H1 (cell line): ENCODE results near the gene SRSF8. TPM values are rescaled to one million over a fixed set of nuclear protein-coding genes. Genes with fewer than 3 reads are reported as not detected.

Experiments
- CTCF ChIA-PET: fragments of 300-600 bp; sonication (Branson Sonifier 250); formaldehyde crosslinking; loops from one replicate; lab custom pipeline; 2021; ENCODE audit not compliant: partially characterized antibody; lab: Charles Lee
- POLR2A ChIA-PET: fragments of 300-600 bp; sonication (Branson Sonifier 250); formaldehyde crosslinking; loops from one replicate; lab custom pipeline; 2021; ENCODE audit warnings: inconsistent platforms; ENCODE audit not compliant: partially characterized antibody; lab: Charles Lee
- DNase-seq, 2 experiments: peaks; one replicate each; pipeline versions ENCODE4 v3.0.0 to v3.0.0-alpha.2; 2010 to 2022; ENCODE audit warnings: low spot score in 2 of 2, low read depth in 1 of 2, mixed read lengths in 1 of 2
- FAIRE-seq: peaks from 2 replicates; lab custom pipeline; 2011; peaks lifted over from hg19 to GRCh38; lab: Jason Lieb, UNC
- H2AFZ ChIP-seq: 2 replicates; pipeline ENCODE4 v1.8.1; 2012; ENCODE audit warnings: low read length, inconsistent platforms
- H2AK5ac ChIP-seq: 2 replicates; pipeline ENCODE4 v1.6.1; 2013; ENCODE audit warnings: low read depth, low read length
- H2BK120ac ChIP-seq: replicated peaks from 2 replicates; pipeline ENCODE3; 2013; ENCODE audit warnings: low read depth, low read length, inconsistent platforms
- H2BK12ac ChIP-seq: 2 replicates; pipeline ENCODE4 v1.6.1; 2013; ENCODE audit warnings: low read depth, low read length
- H2BK15ac ChIP-seq: 2 replicates; pipeline ENCODE4 v1.6.1; 2013; ENCODE audit warnings: low read length
- H2BK20ac ChIP-seq: 2 replicates; pipeline ENCODE4 v1.6.1; 2013; ENCODE audit warnings: low read length
- H2BK5ac ChIP-seq: 2 replicates; pipeline ENCODE4 v1.6.1; 2013; ENCODE audit warnings: low read depth, low read length
- H3K14ac ChIP-seq: 2 replicates; pipeline ENCODE4 v1.6.1; 2013; ENCODE audit warnings: inconsistent platforms; ENCODE audit not compliant: insufficient read length
- H3K18ac ChIP-seq: 2 replicates; pipeline ENCODE4 v1.6.1; 2013; ENCODE audit warnings: low read length; ENCODE audit errors: extremely low read depth
- H3K23ac ChIP-seq: 2 replicates; pipeline ENCODE4 v1.6.1; 2013; ENCODE audit warnings: inconsistent platforms; ENCODE audit not compliant: insufficient read length
- H3K23me2 ChIP-seq: 2 replicates; pipeline ENCODE4 v1.6.1; 2013; ENCODE audit warnings: low read depth, low read length
- H3K27ac ChIP-seq: 2 replicates; pipeline ENCODE4 v1.6.1; 2011; ENCODE audit warnings: low read depth, low read length, inconsistent platforms
- H3K27me3 ChIP-seq, 4 experiments: replicated peaks in 1 of 4; 1 replicate in 1 of 4; 2 replicates in 3 of 4; pipeline versions ENCODE4 v1.6.1 to v1.8.1; 2011 to 2013; ENCODE audit warnings: low read length in 3 of 4, mild to moderate bottlenecking in 3 of 4, inconsistent platforms in 2 of 4, mixed read lengths in 2 of 4, moderate library complexity in 1 of 4; ENCODE audit not compliant: control insufficient read depth in 3 of 4, insufficient read depth in 3 of 4; ENCODE audit errors: extremely low read depth in 1 of 4
- H3K36me3 ChIP-seq, 4 experiments: 2 replicates each; pipeline versions ENCODE4 v1.6.1 to v1.8.1; 2011 to 2013; ENCODE audit warnings: mild to moderate bottlenecking in 4 of 4, low read length in 3 of 4, moderate library complexity in 2 of 4, control low read depth in 1 of 4, inconsistent platforms in 1 of 4; ENCODE audit not compliant: insufficient read depth in 4 of 4, control insufficient read depth in 2 of 4
- H3K4ac ChIP-seq: replicated peaks from 2 replicates; pipeline ENCODE3; 2013; ENCODE audit warnings: low read length, low read depth, mixed read lengths, inconsistent platforms; ENCODE audit not compliant: insufficient read length
- H3K4me1 ChIP-seq, 4 experiments: replicated peaks in 1 of 4; 1 replicate in 1 of 4; 2 replicates in 3 of 4; pipeline versions ENCODE4 v1.6.1 to v1.8.1; 2011 to 2013; ENCODE audit warnings: low read length in 3 of 4, inconsistent platforms in 2 of 4, mixed read lengths in 1 of 4; ENCODE audit not compliant: insufficient read depth in 4 of 4, control insufficient read depth in 3 of 4
- H3K4me2 ChIP-seq, 2 experiments: 2 replicates each; pipeline versions ENCODE4 v1.6.1 to v1.8.1; 2011 to 2013; ENCODE audit warnings: low read depth in 2 of 2, low read length in 2 of 2, control low read depth in 1 of 2, inconsistent platforms in 1 of 2, mild to moderate bottlenecking in 1 of 2; ENCODE audit not compliant: insufficient read depth in 1 of 2
- H3K4me3 ChIP-seq, 4 experiments: fragments of 200-600, 300-600 bp in 1 of 4; sonication (generic), shearing (Covaris generic), sonication (Bioruptor Twin) in 1 of 4; 2 replicates each; pipeline versions ENCODE4 v1.5.1 to v1.8.1; 2011 to 2016; ENCODE audit warnings: low read length in 4 of 4, low read depth in 3 of 4, control low read depth in 2 of 4, inconsistent platforms in 2 of 4, mild to moderate bottlenecking in 2 of 4, mixed read lengths in 1 of 4, moderate library complexity in 1 of 4; ENCODE audit not compliant: insufficient read depth in 2 of 4; ENCODE audit errors: extremely low read depth in 1 of 4
- H3K56ac ChIP-seq: replicated peaks from 2 replicates; pipeline ENCODE3; 2013; ENCODE audit warnings: low read depth, mild to moderate bottlenecking, mixed read lengths, low read length, inconsistent platforms; ENCODE audit not compliant: insufficient read length
- H3K79me1 ChIP-seq: 2 replicates; pipeline ENCODE4 v1.6.1; 2013; ENCODE audit warnings: low read depth, low read length, control low read depth
- H3K79me2 ChIP-seq, 2 experiments: 2 replicates each; pipeline versions ENCODE4 v1.6.1 to v1.8.1; 2012 to 2013; ENCODE audit warnings: low read length in 2 of 2, mild to moderate bottlenecking in 2 of 2, inconsistent platforms in 1 of 2; ENCODE audit not compliant: insufficient read depth in 2 of 2, control insufficient read depth in 1 of 2
- H3K9ac ChIP-seq, 4 experiments: replicated peaks in 1 of 4; 1 replicate in 1 of 4; 2 replicates in 3 of 4; pipeline versions ENCODE4 v1.6.1 to v1.8.1; 2011 to 2013; ENCODE audit warnings: low read depth in 3 of 4, low read length in 3 of 4, control low read depth in 2 of 4, mild to moderate bottlenecking in 2 of 4, moderate library complexity in 2 of 4, inconsistent platforms in 1 of 4; ENCODE audit errors: extremely low read depth in 1 of 4
- H3K9me3 ChIP-seq, 2 experiments: 2 replicates each; pipeline versions ENCODE4 v1.6.1 to v1.8.1; 2012 to 2013; ENCODE audit warnings: mild to moderate bottlenecking in 2 of 2, moderate library complexity in 2 of 2, control low read depth in 1 of 2, inconsistent platforms in 1 of 2, low read depth in 1 of 2, low read length in 1 of 2, mixed read lengths in 1 of 2; ENCODE audit not compliant: insufficient read depth in 2 of 2
- H4K20me1 ChIP-seq, 2 experiments: replicated peaks in 1 of 2; 2 replicates each; pipeline versions ENCODE3 to v1.8.1; 2011 to 2013; ENCODE audit warnings: inconsistent platforms in 2 of 2, low read length in 2 of 2, mild to moderate bottlenecking in 1 of 2; ENCODE audit not compliant: insufficient read depth in 2 of 2, control insufficient read depth in 1 of 2
- H4K5ac ChIP-seq: 2 replicates; pipeline ENCODE4 v1.6.1; 2013; ENCODE audit warnings: low read length, low read depth, mixed read lengths, inconsistent platforms; ENCODE audit not compliant: insufficient read length
- H4K8ac ChIP-seq: 2 replicates; pipeline ENCODE4 v1.8.0; 2013; ENCODE audit warnings: mild to moderate bottlenecking, moderate library complexity, low read length, inconsistent platforms; ENCODE audit not compliant: insufficient read depth; ENCODE audit errors: extremely low read depth
- H4K91ac ChIP-seq: replicated peaks from 2 replicates; pipeline ENCODE3; 2013; ENCODE audit warnings: low read length, mixed read lengths, inconsistent platforms; ENCODE audit not compliant: insufficient read length
- HDAC6 ChIP-seq: IDR thresholded peaks from one replicate; pipeline ENCODE4 v1.7.1; 2012; ENCODE audit warnings: low read depth, mild to moderate bottlenecking, inconsistent platforms, low read length, moderate library complexity
- JUND ChIP-seq: IDR thresholded peaks from 2 replicates; pipeline ENCODE4 v1.6.1; 2011; ENCODE audit warnings: mild to moderate bottlenecking, improper control_type of control experiment, low read length
- NANOG ChIP-seq: IDR thresholded peaks from 2 replicates; pipeline ENCODE4 v1.6.1; 2011; ENCODE audit warnings: low read length, low read depth, mild to moderate bottlenecking, inconsistent platforms; ENCODE audit not compliant: insufficient read depth, poor library complexity, severe bottlenecking
- RAD21 ChIP-seq, 2 experiments: IDR thresholded peaks in 1 of 2; conservative IDR thresholded peaks in 1 of 2; 2 replicates each; pipeline ENCODE4 v1.6.1; 2011; ENCODE audit warnings: low read depth in 2 of 2, low read length in 2 of 2, improper control_type of control experiment in 1 of 2, inconsistent platforms in 1 of 2, mild to moderate bottlenecking in 1 of 2, moderate library complexity in 1 of 2
- SAP30 ChIP-seq: fragments of 300-600 bp; sonication (generic); IDR thresholded peaks from 2 replicates; pipeline ENCODE4 v1.7.1; 2012; ENCODE audit warnings: low read length, moderate library complexity, mild to moderate bottlenecking, inconsistent platforms; ENCODE audit not compliant: insufficient read depth, insufficient replicate concordance
- SIRT6 ChIP-seq: IDR thresholded peaks from one replicate; pipeline ENCODE4 v1.7.1; 2012; ENCODE audit warnings: low read length, inconsistent platforms
- SP2 ChIP-seq: IDR thresholded peaks from 2 replicates; pipeline ENCODE4 v1.6.1; 2012; ENCODE audit warnings: mild to moderate bottlenecking, low read length, inconsistent platforms
- SRF ChIP-seq: IDR thresholded peaks from 2 replicates; pipeline ENCODE4 v1.6.1; 2011; ENCODE audit warnings: mild to moderate bottlenecking, low read depth, low read length, moderate library complexity
- TAF1 ChIP-seq: IDR thresholded peaks from 2 replicates; pipeline ENCODE4 v1.6.1; 2011; ENCODE audit warnings: mild to moderate bottlenecking, low read depth, low read length
- WGBS, 2 experiments: shearing (Covaris generic) in 1 of 2; methylation state at CpG; one replicate each; pipeline versions ENCODE4 v1.1.6 to v1.1.7; 2013 to 2015; ENCODE audit warnings: low lambda C conversion rate in 2 of 2, mixed read lengths in 2 of 2, inconsistent platforms in 1 of 2, low coverage in 1 of 2, missing lambda C conversion rate in 1 of 2; ENCODE audit not compliant: insufficient replicate concordance in 2 of 2, insufficient coverage in 1 of 2, insufficient read length in 1 of 2; ENCODE audit errors: extremely low coverage in 1 of 2, missing lambda C conversion rate in 1 of 2; 5-methylcytosine and 5-hydroxymethylcytosine counted together
- long read RNA-seq, 2 experiments: library from RNA in 1 of 2; library from capped mRNA in 1 of 2; stranded (forward); transcript quantifications; one replicate each; pipeline ENCODE4 v2.0.0, GENCODE V29; 2021; ENCODE audit warnings: inconsistent platforms in 1 of 2
- polyA minus RNA-seq, 3 experiments: library from RNA; depleted of rRNA, polyadenylated mRNA; stranded (reverse); fragments of >200 nt; gene quantifications; 1 replicate in 2 of 3; 2 replicates in 1 of 3; pipeline ENCODE4 v1.2.3, GENCODE V29; 2011
- polyA plus RNA-seq, 7 experiments: library from polyadenylated mRNA; depleted of rRNA in 3 of 7; stranded (reverse) in 5 of 7; unstranded in 2 of 7; fragments of >200 nt in 5 of 7; fragments of 200-250 nt in 2 of 7; gene quantifications; 1 replicate in 5 of 7; 2 replicates in 1 of 7; 4 replicates in 1 of 7; pipeline versions ENCODE4 v1.2.1 to v1.2.3, GENCODE V29; 2011 to 2013; ENCODE audit warnings: missing spikeins in 2 of 7, mixed read lengths in 2 of 7
- total RNA-seq: library from RNA; stranded (reverse); fragmentation: NEBNext Ultra II Directional; extraction: Animal tissue kit (Norgen Biotek cat#: 25700); gene quantifications from 2 replicates; pipeline ENCODE4 v1.2.1, GENCODE V29; 2021

The SRSF8 gene, protein sequence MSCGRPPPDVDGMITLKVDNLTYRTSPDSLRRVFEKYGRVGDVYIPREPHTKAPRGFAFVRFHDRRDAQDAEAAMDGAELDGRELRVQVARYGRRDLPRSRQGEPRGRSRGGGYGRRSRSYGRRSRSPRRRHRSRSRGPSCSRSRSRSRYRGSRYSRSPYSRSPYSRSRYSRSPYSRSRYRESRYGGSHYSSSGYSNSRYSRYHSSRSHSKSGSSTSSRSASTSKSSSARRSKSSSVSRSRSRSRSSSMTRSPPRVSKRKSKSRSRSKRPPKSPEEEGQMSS
- total RNA-seq, result 18.5 TPM in 2 replicates
- polyA plus RNA-seq (2011; rRNA removed), result 11.4 and 13.2 TPM in 2 replicates
- 11.4 TPM for polyA plus RNA-seq (2011; cell fraction: cytosol; rRNA removed)
- 9.2 TPM for polyA plus RNA-seq (2011; cell fraction: nucleus; rRNA removed)
- 12.7 to 14.7 TPM (median 13.5 TPM) in 4 replicates for polyA plus RNA-seq (2012, experiment 1 of 2)
- 7.5 TPM for polyA plus RNA-seq (2012, experiment 2 of 2)
- polyA plus RNA-seq (2013, experiment 1 of 2), result 9.5 TPM
- polyA plus RNA-seq (2013, experiment 2 of 2), result 7.9 TPM
- polyA minus RNA-seq (2011; rRNA and poly(A)+ RNA removed), result 11.1 and 11.8 TPM in 2 replicates
- polyA minus RNA-seq (2011; cell fraction: cytosol; rRNA and poly(A)+ RNA removed), result 5.9 TPM
- 11.1 TPM for polyA minus RNA-seq (2011; cell fraction: nucleus; rRNA and poly(A)+ RNA removed)
- long read RNA-seq, experiment 1, full-length matches to known transcripts, result 17 of 18 reads
- long read RNA-seq, experiment 1, partial matches to known transcripts, result 0 of 18 reads
- long read RNA-seq, experiment 1, other reads (novel, unspliced or antisense), result 1 of 18 reads
- long read RNA-seq, experiment 2, full-length matches to known transcripts, result 2 of 2 reads
- long read RNA-seq, experiment 2, partial matches to known transcripts, result 0 of 2 reads
- long read RNA-seq, experiment 2, other reads (novel, unspliced or antisense), result 0 of 2 reads

DNA sequence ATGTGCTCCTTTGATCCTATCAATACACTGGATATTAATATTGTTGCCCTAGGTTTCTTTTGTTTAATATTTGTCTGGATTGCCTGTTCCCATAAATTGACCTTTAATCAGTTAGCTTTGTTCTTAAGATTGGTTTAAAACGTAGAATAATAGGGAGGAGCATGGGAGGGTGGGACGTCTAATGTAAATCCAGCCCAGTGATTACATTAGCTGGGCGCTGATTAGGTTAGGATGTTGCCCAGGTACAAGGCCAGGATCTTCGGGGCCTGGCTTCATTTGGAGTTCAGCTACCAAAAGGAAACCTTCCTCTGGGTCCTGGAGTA is at the start of gene SRSF8:
Gene SRSF8, plus strand, starts transcription at position 204 of the 323 bp plus-strand sequence. CDS start 308 bp downstream, outside the sequence.
- Histone ChIP-seq H3K4me3 (peak within 1 kb of the TSS; percentile 70 to 85 (median 72)), H2BK15ac (0 out of 2 replicates have a peak within 1 kb of the TSS, but pooled peaks have one; percentile 2), H3K36me3 (no peaks in the 10 kb centered on the region), H4K5ac (peak within 1 kb of the TSS; percentile 48), H4K20me1 (peaks cover 0 to 2% of the 10 kb centered on the region in 2 experiments), H4K8ac (peak within 1 kb of the TSS; percentile 93), H3K9ac (peak within 1 kb of the TSS; percentile 71 to 80 (median 78)), H3K4ac (peak within 1 kb of the TSS; percentile 14), H3K4me2 (peak within 1 kb of the TSS; percentile 70 to 78), H2AFZ (peak within 1 kb of the TSS; percentile 47), H3K14ac (no peak within 1 kb of the TSS), H3K23me2 (peaks cover 6% of the 10 kb centered on the region; the same call in 1 of the 2 replicates), H3K18ac (peak within 1 kb of the TSS; percentile 79), H2BK5ac (no peak within 1 kb of the TSS; the same call in 1 of the 2 replicates), H3K4me1 (peaks cover 0 to 2% (median 0%) of the 10 kb centered on the region in 4 experiments; a peak in 2 of 7 replicates), H3K79me1 (no peaks in the 10 kb centered on the region), H3K27me3 (no peaks in the 10 kb centered on the region), H2BK120ac (no peak within 1 kb of the TSS), H2AK5ac (no peak within 1 kb of the TSS), H3K9me3 (no peaks in the 10 kb centered on the region), H4K91ac (peak within 1 kb of the TSS; percentile 81), H3K27ac (peak within 1 kb of the TSS; percentile 62; the same call in 1 of the 2 replicates), H3K56ac (peak within 1 kb of the TSS; percentile 86), H3K23ac (no peak within 1 kb of the TSS), H2BK20ac (no peak within 1 kb of the TSS), H2BK12ac (no peak within 1 kb of the TSS; the same call in 1 of the 2 replicates), H3K79me2 (peaks cover 0 to 2% of the 10 kb centered on the region in 2 experiments; a peak in 1 of 4 replicates)
- DNase-seq (no peak), FAIRE-seq (no peak)
- 4% methylated on average over 4 of the region's 4 CpGs; no CpG with 5 or more reads in 1 of the 2 experiments for WGBS, 2 experiments
- POLR2A ChIA-PET, result interaction anchor here (1.0 to 5.7 kb wide), 23 partner anchors 10 to 724 kb away, joined by 3 to 44 read pairs (median 5); partner anchors contain the start of genes AMOTL1, CEP57, CWC15 and ENDOD1
- CTCF ChIA-PET, result interaction anchor here (0.9 to 7.0 kb wide), 14 partner anchors 10 to 701 kb away, joined by 3 to 84 read pairs (median 5); partner anchors contain the start of genes CWC15, ENDOD1 and KDM4D
- no peak for TF ChIP-seq SIRT6
- no peak for TF ChIP-seq RAD21 (IDR thresholded peaks at IDR 0.05 in 1 of 2, conservative IDR thresholded peaks at IDR 0.05 in 1 of 2; ENCODE audit: low read depth in 2 of 2, low read length in 2 of 2)
- TF ChIP-seq SRF, result no peak
- TF ChIP-seq SAP30, result no peak
- no peak for TF ChIP-seq HDAC6
- TF ChIP-seq JUND, result no peak
- TF ChIP-seq NANOG, result no peak
- TF ChIP-seq SP2, result no peak
- no peak; the same call in 1 of the 2 replicates for TF ChIP-seq TAF1
